K562 (cell line): Measurements from ENCODE around the gene PSMA6. TPM values are rescaled to one million over a fixed set of nuclear protein-coding genes. Genes with fewer than 3 reads are reported as not detected.

ENCODE experiments used
- ATAC-seq: fragments of 200-7000 bp; cut with Tn5 transposase; 3 replicates; pipeline ENCODE4 v1.9.1; 2020; ENCODE audit warnings: moderate library complexity
- BruUV-seq: library from RNA; stranded (reverse); fragments of 400-500 nt; replicated peaks from 2 replicates; lab custom pipeline; 2021; lab: Mats Ljungman, UMichigan
- CTCF ChIA-PET: fragments of 300-600 bp; formaldehyde crosslinking; extraction: SDS; loops from one replicate; lab custom pipeline; 2021; ENCODE audit warnings: low intra/inter-chr PET ratio; lab: Yijun Ruan, JAX
- POLR2A ChIA-PET: fragments of 300-600, 350-650 bp; sonication (Branson Sonifier 250); formaldehyde crosslinking; extraction: SDS; loops from one replicate; lab custom pipeline; 2021; ENCODE audit warnings: antibody characterized with exemption, inconsistent platforms; lab: Yijun Ruan, JAX
- DNase-seq, 4 experiments: peaks; one replicate each; pipeline versions ENCODE4 v3.0.0 to v3.0.0-alpha.2; 2011 to 2018; ENCODE audit warnings: low spot score in 3 of 4, mixed read lengths in 3 of 4; ENCODE audit errors: extremely low read depth in 1 of 4
- FAIRE-seq: peaks from 2 replicates; lab custom pipeline; 2011; peaks lifted over from hg19 to GRCh38; lab: Jason Lieb, UNC
- H2AFZ ChIP-seq: 2 replicates; pipeline ENCODE4 v1.6.0; 2011; ENCODE audit warnings: low read depth, low read length, control low read depth, inconsistent platforms
- H3K27ac ChIP-seq: fragments of 200-600 bp; 3 replicates; pipeline ENCODE4 v1.8.0; 2011; ENCODE audit warnings: low read depth, mild to moderate bottlenecking, control low read depth, inconsistent platforms, low read length, moderate library complexity, mixed read lengths; ENCODE audit errors: extremely low read depth
- H3K27me3 ChIP-seq, 2 experiments: fragments of 300-600 bp in 1 of 2; 2 replicates in 1 of 2; 3 replicates in 1 of 2; pipeline versions ENCODE4 v1.6.0 to v1.8.0; 2011; ENCODE audit warnings: inconsistent platforms in 2 of 2, low read length in 2 of 2, mild to moderate bottlenecking in 1 of 2, mixed read lengths in 1 of 2, moderate library complexity in 1 of 2; ENCODE audit not compliant: control insufficient read depth in 2 of 2, insufficient read depth in 2 of 2
- H3K36me3 ChIP-seq: fragments of 300-600 bp; 3 replicates; pipeline ENCODE4 v1.8.0; 2011; ENCODE audit warnings: mild to moderate bottlenecking, low read length, inconsistent platforms; ENCODE audit not compliant: control insufficient read depth, insufficient read depth
- H3K4me1 ChIP-seq, 2 experiments: fragments of 200-600 bp in 1 of 2; replicated peaks in 1 of 2; 2 replicates in 1 of 2; 3 replicates in 1 of 2; pipeline versions ENCODE4 v1.5.1 to v1.8.0; 2011; ENCODE audit warnings: inconsistent platforms in 2 of 2, low read length in 2 of 2, mild to moderate bottlenecking in 1 of 2, mixed read lengths in 1 of 2, moderate library complexity in 1 of 2; ENCODE audit not compliant: control insufficient read depth in 2 of 2, insufficient read depth in 2 of 2
- H3K4me2 ChIP-seq: 2 replicates; pipeline ENCODE4 v1.6.1; 2011; ENCODE audit warnings: low read length, control low read depth, inconsistent platforms, mixed read lengths; ENCODE audit not compliant: insufficient read depth
- H3K4me3 ChIP-seq: fragments of 200-600 bp; sonication (generic), shearing (Covaris generic); 2 replicates; pipeline ENCODE4 v1.5.1; 2016; ENCODE audit warnings: control low read depth, inconsistent platforms
- H3K79me2 ChIP-seq: fragments of 200-600 bp; 3 replicates; pipeline ENCODE4 v1.8.0; 2011; ENCODE audit warnings: low read length, inconsistent platforms; ENCODE audit not compliant: control insufficient read depth, insufficient read depth
- H3K9ac ChIP-seq, 2 experiments: 2 replicates each; pipeline versions ENCODE4 v1.6.0 to v1.6.1; 2011; ENCODE audit warnings: low read depth in 2 of 2, low read length in 2 of 2, control low read depth in 1 of 2, inconsistent platforms in 1 of 2, mild to moderate bottlenecking in 1 of 2, mixed read lengths in 1 of 2; ENCODE audit not compliant: insufficient read depth in 1 of 2
- H3K9me1 ChIP-seq: one replicate; pipeline ENCODE4 v1.6.0; 2011; ENCODE audit warnings: inconsistent platforms, mild to moderate bottlenecking, low read length, moderate library complexity; ENCODE audit not compliant: control insufficient read depth, insufficient read depth
- H3K9me3 ChIP-seq: replicated peaks from 2 replicates; pipeline ENCODE4 v1.5.1; 2011; ENCODE audit warnings: low read depth, low read length, inconsistent platforms; ENCODE audit not compliant: control insufficient read depth, insufficient read depth
- H4K20me1 ChIP-seq: replicated peaks from 2 replicates; pipeline ENCODE4 v1.6.1; 2011; ENCODE audit warnings: low read length, inconsistent platforms, mixed read lengths; ENCODE audit not compliant: control insufficient read depth, insufficient read depth
- GTF2B ChIP-seq: IDR thresholded peaks from 2 replicates; pipeline ENCODE4 v1.6.1; 2011; ENCODE audit not compliant: insufficient read length; ENCODE audit errors: extremely low read depth
- HES1 ChIP-seq: fragments of 450-650 bp; IDR thresholded peaks from 2 replicates; pipeline ENCODE4 v1.6.1; 2016; ENCODE audit warnings: low read depth, mild to moderate bottlenecking, moderate library complexity
- HMG20A ChIP-seq: fragments of 450-650 bp; formaldehyde crosslinking; conservative IDR thresholded peaks from 2 replicates; pipeline ENCODE4 v1.4.0; 2020; ENCODE audit warnings: mild to moderate bottlenecking, mixed read lengths
- HMG20B ChIP-seq: fragments of 250-450 bp; sonication (Bioruptor Pico); IDR thresholded peaks from 2 replicates; pipeline ENCODE4 v1.5.0; 2021; ENCODE audit warnings: mild to moderate bottlenecking
- KHSRP ChIP-seq: fragments of 450-650 bp; IDR thresholded peaks from 2 replicates; pipeline ENCODE4 v1.6.1; 2017
- MECOM ChIP-seq: fragments of 250-450 bp; sonication (Bioruptor Pico); IDR thresholded peaks from 2 replicates; pipeline ENCODE4 v1.8.0; 2022; ENCODE audit warnings: inconsistent platforms
- POU5F1 ChIP-seq: fragments of 150-350 bp; IDR thresholded peaks from 2 replicates; pipeline ENCODE4 v1.6.1; 2014; ENCODE audit warnings: borderline replicate concordance, low read length, low read depth, mild to moderate bottlenecking; ENCODE audit not compliant: partially characterized antibody
- TBP ChIP-seq: optimal IDR thresholded peaks from 2 replicates; pipeline ENCODE3; 2011; ENCODE audit warnings: low read depth, low read length, improper control_type of control experiment
- THAP12 ChIP-seq: fragments of 250-450 bp; sonication (Bioruptor Pico); IDR thresholded peaks from 2 replicates; pipeline ENCODE4 v1.9.0; 2021; ENCODE audit warnings: mild to moderate bottlenecking, inconsistent platforms
- ZNF217 ChIP-seq: sonication (generic); formaldehyde crosslinking; IDR thresholded peaks from 2 replicates; pipeline ENCODE4 v1.8.0; 2022; ENCODE audit warnings: mild to moderate bottlenecking, missing genetic modification reagents
- ZNF512 ChIP-seq: IDR thresholded peaks from 2 replicates; pipeline ENCODE4 v1.6.1; 2016; ENCODE audit warnings: missing genetic modification characterization, missing compliant biosample characterization
- whole genome bisulfite sequencing: fragments of 100-300 bp; shearing (Covaris generic); methylation state at CpG from one replicate; pipeline ENCODE4 v1.1.6; 2016; ENCODE audit warnings: low coverage, mixed read lengths; ENCODE audit not compliant: insufficient coverage; ENCODE audit errors: missing lambda C conversion rate; 5-methylcytosine and 5-hydroxymethylcytosine counted together
- in situ Hi-C: fragments of 300-500 bp; cut with MboI; formaldehyde crosslinking; loops from 4 replicates; pipeline ENCODE4 v1.15.0; 2018; ENCODE audit warnings: inconsistent platforms, mixed read lengths
- intact Hi-C: fragments of 100-400 bp; cut with micrococcal nuclease; formaldehyde crosslinking; loops from 2 replicates; pipeline ENCODE4 v1.14.2; 2022
- polyA plus RNA-seq, 8 experiments: library from polyadenylated mRNA; depleted of rRNA in 4 of 8; stranded (reverse) in 5 of 8; unstranded in 3 of 8; fragments of >200 nt; fragmentation: Nextera tagmentation in 2 of 8; fragmentation: Illumina TruSeq in 1 of 8; extraction: Ambion mirVana in 2 of 8; extraction: Trizol in 1 of 8; gene quantifications; 2 replicates each; pipeline versions ENCODE4 v1.2.1 to v1.2.3, GENCODE V29; 2011 to 2014; ENCODE audit warnings: inconsistent platforms in 1 of 8, missing spikeins in 1 of 8
- total RNA-seq, 7 experiments: library from RNA; depleted of rRNA in 6 of 7; stranded (reverse); fragments of >200 nt in 6 of 7; fragmentation: Illumina TruSeq in 2 of 7; extraction: Trizol in 2 of 7; gene quantifications; 2 replicates each; pipeline versions ENCODE4 v1.2.1 to v1.2.3, GENCODE V29; 2011 to 2021; ENCODE audit warnings: low replicate concordance in 1 of 7

Gene PSMA6
- total and polyA plus RNA-seq, 9 of the 15 experiments (the other 6 are each of a cell fraction or from before 2014, with no cell fraction given), result 210 to 952 (median 288) TPM

- H3K4me2 ChIP-seq, result no peak overlapping the region
- no TSS peak for BruUV-seq
- no peaks in the 10 kb centered on the region for H3K9me3 ChIP-seq
- ChIA-PET POLR2A (no interaction called here), CTCF (no interaction called here)
- intact Hi-C loops (no loop called here), in situ Hi-C loops (no loop called here)
- no peak for FAIRE-seq
- no peak overlapping the region for H2AFZ ChIP-seq
- H4K20me1 ChIP-seq, result no peaks in the 10 kb centered on the region
- H3K9me1 ChIP-seq, result no peaks in the 10 kb centered on the region
- ATAC-seq, result no peak
- WGBS, result 61% methylated on average over 2 of the region's 4 CpGs
- H3K9ac ChIP-seq, result no peak overlapping the region
- H3K4me3 ChIP-seq, result no peak overlapping the region
- peaks cover 100% of the 10 kb centered on the region for H3K79me2 ChIP-seq
- H3K27me3 ChIP-seq, result no peaks in the 10 kb centered on the region
- H3K4me1 ChIP-seq, result peaks cover 3% of the 10 kb centered on the region in 2 experiments; a peak in 2 of 5 replicates
- TF ChIP-seq TBP (no peak), HMG20A (CRISPR knock-in tag) (no peak)
- H3K27ac ChIP-seq, result no peak overlapping the region
- H3K36me3 ChIP-seq, result peaks cover 38% of the 10 kb centered on the region; the same call in 1 of the 3 replicates
- DNase-seq, result no peak
These were observed 6.2 kb downstream of the PSMA6 start for GRCh38 chr14:35298351-35298750.

- Histone ChIP-seq H3K4me3 (no peak overlapping the region), H3K36me3 (peaks cover 35% of the 10 kb centered on the region; the same call in 1 of the 3 replicates), H3K4me1 (peaks cover 3% of the 10 kb centered on the region in 2 experiments; a peak in 2 of 5 replicates), H4K20me1 (no peaks in the 10 kb centered on the region), H2AFZ (no peak overlapping the region), H3K27ac (no peak overlapping the region), H3K79me2 (peaks cover 100% of the 10 kb centered on the region), H3K4me2 (no peak overlapping the region), H3K9ac (no peak overlapping the region), H3K27me3 (no peaks in the 10 kb centered on the region), H3K9me1 (no peaks in the 10 kb centered on the region), H3K9me3 (no peaks in the 10 kb centered on the region)
- no peak for FAIRE-seq
- CTCF ChIA-PET, result no interaction called here
- 70% methylated on average over 1 of the region's 1 CpG for WGBS
- BruUV-seq, result no TSS peak
- in situ Hi-C loops (no loop called here), intact Hi-C loops (no loop called here)
- no peak for ATAC-seq
- POLR2A ChIA-PET, result interaction anchor here (0.6 to 1.8 kb wide), 4 partner anchors 10 to 104 kb away, joined by 3 to 7 read pairs (median 4); no protein-coding TSS in a partner anchor
- DNase-seq, result no peak
- TF ChIP-seq THAP12 (no peak), GTF2B (no peak), KHSRP (no peak), HES1 (no peak), MECOM (CRISPR knock-in tag) (no peak), ZNF512 (tag) (no peak), POU5F1 (no peak), ZNF217 (CRISPR knock-in tag) (no peak), HMG20B (no peak)
These were observed 7.5 kb downstream of the PSMA6 start for GRCh38 chr14:35299708-35300107.
